SK-N-SH treated with all-trans-retinoic acid at 6 μM for 48 hours (cell line): ENCODE results near the gene ANKRD6.

Experiments used
- ARNTL ChIP-seq: fragments of 450-650 bp; formaldehyde crosslinking; IDR thresholded peaks from 2 replicates; pipeline ENCODE4 v1.5.0; 2020; ENCODE audit warnings: low read depth, mild to moderate bottlenecking, moderate library complexity, borderline replicate concordance
- GLIS3 ChIP-seq: fragments of 250-450 bp; sonication (Bioruptor Pico); IDR thresholded peaks from 2 replicates; pipeline ENCODE4 v1.5.0; 2020; ENCODE audit warnings: mild to moderate bottlenecking, moderate library complexity
- PATZ1 ChIP-seq: fragments of 250-450 bp; sonication (Bioruptor Pico); IDR thresholded peaks from 2 replicates; pipeline ENCODE4 v1.8.0; 2020; ENCODE audit warnings: mild to moderate bottlenecking, moderate library complexity, borderline replicate concordance
- TSHZ2 ChIP-seq: fragments of 250-450 bp; sonication (Bioruptor Pico); IDR thresholded peaks from 2 replicates; pipeline ENCODE4 v1.5.0; 2020; ENCODE audit warnings: mild to moderate bottlenecking, moderate library complexity
- ZNF565 ChIP-seq: fragments of 450-650 bp; formaldehyde crosslinking; conservative IDR thresholded peaks from 2 replicates; pipeline ENCODE4 v1.5.0; 2020; ENCODE audit warnings: low read depth, mild to moderate bottlenecking, moderate library complexity
- ZNF70 ChIP-seq: fragments of 450-650 bp; formaldehyde crosslinking; IDR thresholded peaks from 2 replicates; pipeline ENCODE4 v1.5.0; 2020; ENCODE audit warnings: mild to moderate bottlenecking, moderate library complexity

DNA sequence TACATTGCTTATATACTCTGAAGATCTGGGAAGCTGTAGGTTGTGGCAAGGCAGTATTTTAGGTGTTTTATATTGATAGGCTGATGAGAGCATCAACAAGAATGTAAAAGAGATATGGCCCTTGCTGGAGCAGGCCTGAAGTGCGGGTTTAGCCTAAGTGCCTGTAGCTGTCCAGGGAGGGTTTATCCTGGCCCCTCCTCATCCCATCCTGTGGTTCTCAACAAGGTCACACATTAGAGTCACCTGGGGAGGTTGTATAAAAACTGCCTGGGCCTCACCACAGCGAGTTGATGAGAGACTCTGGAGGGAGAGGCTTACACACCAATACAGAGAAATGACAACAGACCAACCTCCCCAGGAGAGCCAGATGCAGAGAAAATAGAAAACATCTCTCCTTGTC, 157.2 kb downstream of the ANKRD6 start:
- TF ChIP-seq PATZ1 (CRISPR knock-in tag) (no peak), TSHZ2 (CRISPR knock-in tag) (no peak), GLIS3 (no peak), ARNTL (CRISPR knock-in tag) (no peak), ZNF70 (CRISPR knock-in tag) (no peak), ZNF565 (no peak)
